Vagina (tissue), 2 donors: ENCODE results near the gene LDLRAD4.

ENCODE experiments used
- CTCF ChIP-seq, 3 experiments: fragments of 450-650 bp in 2 of 3; fragments of 200-600 bp in 1 of 3; sonication (generic) in 1 of 3; IDR thresholded peaks; one replicate each; pipeline ENCODE4 v1.5.1; 2017 to 2019; ENCODE audit warnings: antibody characterized with exemption in 3 of 3, mild to moderate bottlenecking in 2 of 3, moderate library complexity in 2 of 3
- POLR2A ChIP-seq, 2 donors: fragments of 450-650 bp; IDR thresholded peaks; one replicate each; pipeline ENCODE4 v1.6.1; 2017; ENCODE audit warnings: antibody characterized with exemption in 2 of 2, mild to moderate bottlenecking in 2 of 2, moderate library complexity in 2 of 2

GRCh38 chr18:13221869-13222855, 3.6 kb downstream of the LDLRAD4 start:
- TF ChIP-seq CTCF (IDR thresholded peaks at IDR 0.05) (no peak), POLR2A (IDR thresholded peaks at IDR 0.05) (no peak)
